IMR-90 (cell line): ENCODE measurements around the gene NCS1. TPM values are rescaled to one million over a fixed set of nuclear protein-coding genes. Genes with fewer than 3 reads are reported as not detected.

Source experiments
- ATAC-seq: fragments of 200-7000 bp; cut with Tn5 transposase; 2 replicates; pipeline ENCODE4 v1.9.1; 2020; ENCODE audit warnings: low read depth, mild to moderate bottlenecking, moderate library complexity
- BruUV-seq: library from RNA; stranded (reverse); fragments of 400-500 nt; replicated peaks from 2 replicates; lab custom pipeline; 2021; lab: Mats Ljungman, UMichigan
- CTCF ChIA-PET: fragments of 300-600 bp; formaldehyde crosslinking; extraction: SDS; loops from one replicate; lab custom pipeline; 2021; ENCODE audit warnings: antibody characterized with exemption; lab: Yijun Ruan, JAX
- POLR2A ChIA-PET: fragments of 300-600 bp; sonication (Branson Sonifier 250); formaldehyde crosslinking; loops from one replicate; lab custom pipeline; 2022; ENCODE audit warnings: antibody characterized with exemption; ENCODE audit not compliant: unreplicated experiment; lab: Charles Lee
- DNase-seq: peaks from one replicate; pipeline ENCODE4 v3.0.0; 2013
- H2AFZ ChIP-seq: replicated peaks from 2 replicates; pipeline ENCODE3; 2013; ENCODE audit warnings: low read length, mild to moderate bottlenecking; ENCODE audit not compliant: poor library complexity
- H2AK5ac ChIP-seq: 2 replicates; pipeline ENCODE4 v1.6.1; 2013; ENCODE audit warnings: low read depth, low read length, inconsistent platforms
- H2AK9ac ChIP-seq: replicated peaks from 2 replicates; pipeline ENCODE3; 2013; ENCODE audit warnings: mild to moderate bottlenecking, low read depth, low read length, moderate library complexity; ENCODE audit not compliant: poor library complexity
- H2BK120ac ChIP-seq: 2 replicates; pipeline ENCODE4 v1.6.1; 2013; ENCODE audit warnings: low read depth, low read length, inconsistent platforms
- H2BK15ac ChIP-seq: 3 replicates; pipeline ENCODE4 v1.6.1; 2013; ENCODE audit warnings: low read depth, low read length, inconsistent platforms
- H2BK20ac ChIP-seq: 2 replicates; pipeline ENCODE4 v1.6.1; 2013; ENCODE audit warnings: low read depth, mild to moderate bottlenecking, inconsistent platforms, low read length, moderate library complexity
- H2BK5ac ChIP-seq: 2 replicates; pipeline ENCODE4 v1.6.1; 2013; ENCODE audit warnings: mild to moderate bottlenecking, low read depth, low read length, inconsistent platforms; ENCODE audit not compliant: poor library complexity, severe bottlenecking
- H3K14ac ChIP-seq: replicated peaks from 2 replicates; pipeline ENCODE4 v1.6.1; 2013; ENCODE audit warnings: low read depth, low read length, inconsistent platforms
- H3K18ac ChIP-seq: 2 replicates; pipeline ENCODE4 v1.6.1; 2013; ENCODE audit warnings: low read depth, low read length, control low read depth
- H3K23ac ChIP-seq: 2 replicates; pipeline ENCODE4 v1.6.1; 2013; ENCODE audit warnings: low read depth, low read length, inconsistent platforms
- H3K27ac ChIP-seq: 2 replicates; pipeline ENCODE4 v1.5.1; 2013; ENCODE audit warnings: mild to moderate bottlenecking, control low read depth, low read length; ENCODE audit not compliant: insufficient read depth
- H3K27me3 ChIP-seq: 2 replicates; pipeline ENCODE4 v1.6.1; 2013; ENCODE audit warnings: low read length; ENCODE audit not compliant: control insufficient read depth, insufficient read depth
- H3K36me3 ChIP-seq: 2 replicates; pipeline ENCODE4 v1.6.1; 2013; ENCODE audit warnings: low read length, mixed read lengths; ENCODE audit not compliant: control insufficient read depth, insufficient read depth
- H3K4ac ChIP-seq: 2 replicates; pipeline ENCODE4 v1.6.1; 2013; ENCODE audit warnings: low read depth, low read length, inconsistent platforms
- H3K4me1 ChIP-seq: 2 replicates; pipeline ENCODE4 v1.6.1; 2013; ENCODE audit warnings: low read length, mixed read lengths; ENCODE audit not compliant: control insufficient read depth, insufficient read depth
- H3K4me2 ChIP-seq: 2 replicates; pipeline ENCODE4 v1.6.1; 2013; ENCODE audit warnings: low read depth, mild to moderate bottlenecking, control low read depth, low read length, moderate library complexity
- H3K4me3 ChIP-seq: 2 replicates; pipeline ENCODE4 v1.5.1; 2013; ENCODE audit warnings: low read depth, mild to moderate bottlenecking, control low read depth, low read length, moderate library complexity; ENCODE audit not compliant: insufficient read depth
- H3K56ac ChIP-seq: 2 replicates; pipeline ENCODE4 v1.6.1; 2013; ENCODE audit warnings: low read length, inconsistent platforms; ENCODE audit not compliant: insufficient read depth; ENCODE audit errors: extremely low read depth
- H3K79me1 ChIP-seq, 2 experiments: 2 replicates each; pipeline ENCODE4 v1.6.1; 2013; ENCODE audit warnings: low read length in 2 of 2, inconsistent platforms in 1 of 2, low read depth in 1 of 2
- H3K9ac ChIP-seq: 2 replicates; pipeline ENCODE4 v1.6.1; 2013; ENCODE audit warnings: low read depth, low read length, control low read depth
- H3K9me1 ChIP-seq: 2 replicates; pipeline ENCODE4 v1.6.1; 2013; ENCODE audit warnings: low read length, inconsistent platforms; ENCODE audit not compliant: insufficient read depth
- H3K9me3 ChIP-seq: 2 replicates; pipeline ENCODE4 v1.6.1; 2013; ENCODE audit warnings: low read length; ENCODE audit not compliant: control insufficient read depth, insufficient read depth
- H4K20me1 ChIP-seq: 2 replicates; pipeline ENCODE4 v1.6.1; 2013; ENCODE audit warnings: low read length, inconsistent platforms; ENCODE audit not compliant: insufficient read depth
- H4K5ac ChIP-seq: 2 replicates; pipeline ENCODE4 v1.6.1; 2013; ENCODE audit warnings: mild to moderate bottlenecking, low read depth, low read length, control low read depth
- H4K8ac ChIP-seq, 2 experiments: 2 replicates each; pipeline ENCODE4 v1.6.1; 2013; ENCODE audit warnings: low read depth in 2 of 2, low read length in 2 of 2, control low read depth in 1 of 2, inconsistent platforms in 1 of 2
- H4K91ac ChIP-seq: 2 replicates; pipeline ENCODE4 v1.6.1; 2013; ENCODE audit warnings: low read depth, low read length, inconsistent platforms; ENCODE audit not compliant: insufficient read depth
- CEBPB ChIP-seq: IDR thresholded peaks from 2 replicates; pipeline ENCODE4 v1.6.1; 2012; ENCODE audit warnings: low read depth, low read length, improper control_type of control experiment
- ELK1 ChIP-seq: fragments of 150-350 bp; IDR thresholded peaks from 2 replicates; pipeline ENCODE4 v1.6.1; 2016; ENCODE audit warnings: low read depth, mild to moderate bottlenecking, low read length, moderate library complexity, borderline replicate concordance
- MAFK ChIP-seq: IDR thresholded peaks from 2 replicates; pipeline ENCODE4 v1.6.1; 2012; ENCODE audit warnings: low read depth, low read length, improper control_type of control experiment
- MXI1 ChIP-seq: IDR thresholded peaks from 2 replicates; pipeline ENCODE4 v1.6.1; 2012; ENCODE audit warnings: low read depth, mild to moderate bottlenecking, low read length, moderate library complexity, borderline replicate concordance
- NFE2L2 ChIP-seq: fragments of 150-350 bp; IDR thresholded peaks from 2 replicates; pipeline ENCODE4 v1.6.1; 2016; ENCODE audit warnings: low read depth, mild to moderate bottlenecking, low read length
- RAD21 ChIP-seq: IDR thresholded peaks from 2 replicates; pipeline ENCODE4 v1.6.1; 2012; ENCODE audit warnings: low read length, improper control_type of control experiment
- WGBS, 2 experiments: methylation state at CpG; one replicate each; pipeline versions ENCODE4 v1.1.5 to v1.1.7; 2013; ENCODE audit warnings: missing lambda C conversion rate in 2 of 2; ENCODE audit not compliant: insufficient read length in 1 of 2; ENCODE audit errors: extremely low coverage in 2 of 2; 5-methylcytosine and 5-hydroxymethylcytosine counted together
- dilution Hi-C: fragments of 300-500 bp; cut with HindIII; formaldehyde crosslinking; loops from one replicate; pipeline ENCODE4 v1.14.3; 2018; ENCODE audit warnings: low sequenced_read_pairs; ENCODE audit not compliant: unreplicated experiment
- in situ Hi-C: fragments of 300-500 bp; cut with MboI; formaldehyde crosslinking; loops from 3 replicates; pipeline ENCODE4 v1.14.3; 2019; ENCODE audit warnings: low sequenced_read_pairs, inconsistent platforms, mixed read lengths
- intact Hi-C: fragments of 100-400 bp; cut with micrococcal nuclease; formaldehyde crosslinking; loops from 2 replicates; pipeline ENCODE4 v1.10.0; 2022
- polyA plus RNA-seq, 3 experiments: library from polyadenylated mRNA; depleted of rRNA; stranded (reverse); fragments of >200 nt; gene quantifications; 2 replicates each; pipeline ENCODE4 v1.2.3, GENCODE V29; 2012; ENCODE audit warnings: low replicate concordance in 1 of 3
- total RNA-seq: library from RNA; depleted of rRNA; stranded (reverse); fragments of >200 nt; gene quantifications from 2 replicates; pipeline ENCODE4 v1.2.3, GENCODE V29; 2012

The NCS1 gene
- total and polyA plus RNA-seq, 2 of the 4 experiments (the other 2 are of a cell fraction) = 41.0 to 60.5 TPM

- H3K27me3 ChIP-seq = no peaks in the 10 kb centered on the region
- no peak overlapping the region for H3K4me3 ChIP-seq
- no CpG with 5 or more reads among the region's 7 CpGs for WGBS, 2 experiments
- H2AK5ac ChIP-seq = no peak overlapping the region
- in situ Hi-C loops (no loop called here), dilution Hi-C loops (no loop called here), intact Hi-C loops (no loop called here)
- peaks cover 16% of the 10 kb centered on the region for H3K9me1 ChIP-seq
- H2BK120ac ChIP-seq = no peak overlapping the region
- no peak overlapping the region for H3K23ac ChIP-seq
- no peak overlapping the region for H2BK20ac ChIP-seq
- no peak for ATAC-seq
- H2AK9ac ChIP-seq = no peak overlapping the region
- no peak overlapping the region for H3K9ac ChIP-seq
- peaks cover 26% of the 10 kb centered on the region for H3K4me1 ChIP-seq
- no peak overlapping the region for H3K4ac ChIP-seq
- H4K5ac ChIP-seq = no peak overlapping the region
- TF ChIP-seq ELK1 (no peak), CEBPB (no peak), RAD21 (no peak), MXI1 (no peak), NFE2L2 (no peak), MAFK (no peak)
- no peak overlapping the region for H3K4me2 ChIP-seq
- ChIA-PET CTCF (no interaction called here), POLR2A (no interaction called here)
- no peaks in the 10 kb centered on the region for H3K9me3 ChIP-seq
- H4K91ac ChIP-seq = no peak overlapping the region
- no peak overlapping the region for H3K14ac ChIP-seq
- peaks cover 5% of the 10 kb centered on the region; the same call in 1 of the 2 replicates for H4K20me1 ChIP-seq
- BruUV-seq = no TSS peak
- no peak overlapping the region for H3K18ac ChIP-seq
- H3K56ac ChIP-seq = no peak overlapping the region
- no peak overlapping the region for H3K27ac ChIP-seq
- H2BK15ac ChIP-seq = no peak overlapping the region
- H2AFZ ChIP-seq = no peak overlapping the region
- no peak for DNase-seq
- no peak overlapping the region for H4K8ac ChIP-seq
- H2BK5ac ChIP-seq = no peak overlapping the region
- peaks cover 0 to 23% of the 10 kb centered on the region in 2 experiments; a peak in 3 of 4 replicates for H3K79me1 ChIP-seq
- H3K36me3 ChIP-seq = peaks cover 20% of the 10 kb centered on the region
Observed at GRCh38 chr9:130132746-130133145, 39.5 kb upstream of the NCS1 start.
